ENCODE results near the gene CD163L1.

CD163L1 gene

DNA sequence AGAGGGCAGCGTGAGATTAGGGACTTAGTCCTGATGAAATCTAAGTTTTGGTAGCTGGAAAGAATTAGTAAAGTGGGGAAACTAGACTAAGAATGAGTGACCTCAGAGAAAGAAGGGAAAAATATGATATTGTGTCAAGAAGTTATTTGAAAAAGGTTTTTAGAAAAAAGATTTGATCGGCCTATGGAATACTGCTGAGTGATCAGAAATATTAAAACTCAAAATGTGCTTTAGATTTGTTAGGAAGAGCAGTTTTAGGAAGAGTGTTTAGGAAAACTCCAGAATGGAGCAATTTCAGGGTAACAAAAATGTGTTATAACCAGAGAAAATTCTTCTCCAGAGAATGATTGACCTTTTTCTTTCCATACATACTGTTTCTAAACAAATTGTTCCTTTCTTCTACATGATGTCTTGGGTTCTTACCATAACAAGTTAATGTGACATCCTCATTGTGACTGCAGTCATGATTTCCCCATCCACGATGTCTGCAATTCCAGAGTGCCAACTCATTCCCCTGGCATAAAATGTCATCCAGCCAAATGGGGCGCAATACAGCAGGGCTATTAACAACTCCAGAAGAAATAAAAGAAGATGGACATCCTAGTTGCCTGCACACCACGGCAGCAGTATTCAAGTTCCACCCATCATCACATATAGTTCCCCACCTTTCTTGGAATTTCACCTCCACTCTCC lies 11.8 kb downstream of the CD163L1 start:
- DNase-seq: no peak
- in situ Hi-C loops (cut with MboI; ENCODE audit: low pct_unique_long_range_greater_than_20kb, low sequenced_read_pairs): no loop called here

GRCh38 chr12:7411343-7411742 lies 32.6 kb downstream of the CD163L1 start:
- peak; percentile 97 for DNase-seq
- in situ Hi-C loops (cut with MboI; ENCODE audit: low pct_unique_long_range_greater_than_20kb, low sequenced_read_pairs): no loop called here

DNA sequence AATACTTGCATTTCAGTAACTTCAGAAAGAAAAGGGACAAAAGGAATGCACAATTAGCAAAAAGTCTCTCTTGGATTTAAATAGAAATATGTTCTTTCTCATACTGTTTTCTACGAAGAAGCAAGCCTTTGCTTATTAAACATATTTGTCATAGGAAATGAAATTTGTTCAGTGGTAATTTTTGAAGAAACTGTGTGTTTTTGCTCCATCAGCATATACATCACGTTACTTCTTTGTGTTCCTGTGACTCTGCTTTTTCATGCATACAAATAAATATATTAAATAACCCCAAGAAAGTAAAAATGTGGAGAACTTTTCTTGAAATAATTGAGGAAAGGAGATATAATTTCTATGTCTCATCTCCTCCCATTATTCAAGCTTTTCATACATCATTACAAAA lies 39.7 kb downstream of the CD163L1 start:
- in situ Hi-C loops (cut with MboI; ENCODE audit: low pct_unique_long_range_greater_than_20kb, low sequenced_read_pairs): no loop called here
- no peak for DNase-seq

DNA sequence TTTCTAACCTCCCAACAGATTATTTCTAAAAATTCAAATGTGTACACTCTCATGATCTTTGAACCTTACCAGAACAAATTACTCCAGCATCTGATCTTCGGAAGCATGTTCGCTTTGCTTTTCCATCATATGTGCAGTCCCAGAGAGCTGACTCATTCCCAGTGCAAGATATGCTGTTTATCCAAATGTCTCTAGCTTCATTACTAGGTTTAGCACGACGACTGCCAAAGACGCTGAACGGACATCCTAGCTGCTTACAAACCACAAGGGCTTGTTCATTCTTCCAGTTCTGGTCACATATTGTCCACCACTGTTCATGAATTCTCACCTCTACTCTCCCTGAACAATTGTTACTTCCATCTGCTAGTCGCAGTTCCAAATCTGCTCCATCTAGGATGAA lies 40.5 kb downstream of the CD163L1 start:
- no peak for DNase-seq
- in situ Hi-C loops (cut with MboI; ENCODE audit: low pct_unique_long_range_greater_than_20kb, low sequenced_read_pairs): no loop called here

GRCh38 chr12:7399089-7399488 lies 44.9 kb downstream of the CD163L1 start:
- in situ Hi-C loops (cut with MboI; ENCODE audit: low pct_unique_long_range_greater_than_20kb, low sequenced_read_pairs): no loop called here
- no peak for DNase-seq

DNA sequence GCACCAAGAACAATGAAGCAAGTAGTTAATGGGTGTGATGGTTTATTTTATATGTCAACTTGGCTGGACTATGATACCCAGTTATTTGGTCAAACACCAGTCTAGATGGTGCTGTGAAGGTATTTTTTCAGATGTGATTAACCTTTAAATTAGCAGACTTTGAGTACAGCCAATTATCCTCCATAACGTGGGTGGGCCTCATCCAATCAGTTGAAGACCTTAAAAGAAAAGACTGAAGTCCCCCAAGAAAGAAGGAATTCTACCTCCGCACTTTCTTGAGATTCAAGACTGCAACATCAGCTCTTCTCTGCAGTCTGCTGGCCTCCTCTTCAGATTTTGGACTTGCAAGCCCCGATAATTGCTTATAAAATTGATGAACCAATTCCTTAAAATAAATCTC lies 47.5 kb downstream of the CD163L1 start:
- DNase-seq: no peak
- in situ Hi-C loops (cut with MboI; ENCODE audit: low pct_unique_long_range_greater_than_20kb, low sequenced_read_pairs): no loop called here

DNA sequence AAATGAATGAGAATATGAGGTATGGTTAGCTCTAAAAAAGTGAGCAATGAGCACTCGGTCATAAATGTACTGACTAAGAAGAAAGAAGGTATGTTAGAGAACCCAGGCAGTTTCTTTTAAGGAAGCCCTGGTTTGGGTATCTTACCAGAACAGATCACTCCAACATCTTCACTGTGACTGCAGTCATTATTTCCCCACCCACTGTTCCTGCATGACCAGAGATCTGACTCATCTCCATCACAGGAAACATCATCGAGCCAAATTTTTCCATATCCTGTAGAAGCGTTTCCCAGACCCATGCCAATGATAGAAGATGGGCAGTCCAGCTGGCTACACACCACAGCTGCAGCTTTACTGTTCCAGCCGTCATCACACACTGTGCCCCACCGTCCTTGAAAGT lies 48.0 kb downstream of the CD163L1 start:
- no peak for DNase-seq
- in situ Hi-C loops (cut with MboI; ENCODE audit: low pct_unique_long_range_greater_than_20kb, low sequenced_read_pairs): no loop called here

DNA sequence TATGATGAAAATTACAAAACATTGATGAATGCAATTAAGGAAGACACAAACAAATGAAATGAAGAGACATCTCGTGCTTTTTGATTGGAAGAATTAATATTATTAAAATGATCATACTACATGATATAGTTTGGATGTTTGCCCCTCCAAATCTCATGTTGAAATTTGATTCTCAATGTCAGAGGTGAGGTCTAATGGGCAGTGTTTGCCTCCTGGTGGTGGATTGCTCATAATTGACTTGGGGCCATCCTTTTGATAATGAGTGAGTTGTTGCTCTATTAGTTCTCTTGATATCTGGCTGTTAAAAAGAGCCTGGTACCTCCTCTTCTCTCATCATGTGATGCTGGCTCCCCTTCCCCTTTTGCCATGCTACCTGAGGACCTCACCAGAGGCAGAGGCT lies 56.7 kb downstream of the CD163L1 start:
- no peak for DNase-seq
- in situ Hi-C loops (cut with MboI; ENCODE audit: low pct_unique_long_range_greater_than_20kb, low sequenced_read_pairs): no loop called here

DNA sequence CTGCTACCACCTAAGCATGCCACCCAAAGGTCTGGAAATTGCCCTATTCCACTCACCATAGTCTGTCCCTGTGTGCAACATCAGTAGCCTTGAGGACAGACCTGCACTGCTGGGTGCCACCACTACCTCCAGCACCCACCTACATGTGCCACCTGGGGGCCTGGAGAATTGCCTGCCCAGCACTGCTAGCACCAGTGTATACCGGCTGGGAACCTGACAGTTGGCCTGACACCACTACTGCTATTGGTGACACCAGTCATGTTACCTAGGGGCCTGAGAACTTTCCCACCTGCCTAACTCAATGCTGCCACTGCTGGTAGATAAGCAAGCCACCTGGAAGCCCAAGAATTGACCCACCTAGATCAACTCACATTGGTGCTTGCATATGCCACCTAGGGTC lies 60.8 kb downstream of the CD163L1 start:
- no peak for DNase-seq
- in situ Hi-C loops (cut with MboI; ENCODE audit: low pct_unique_long_range_greater_than_20kb, low sequenced_read_pairs): no loop called here

GRCh38 chr12:7376196-7376595 lies 67.8 kb downstream of the CD163L1 start:
- no peak for DNase-seq
- in situ Hi-C loops (cut with MboI; ENCODE audit: low pct_unique_long_range_greater_than_20kb, low sequenced_read_pairs): no loop called here

DNA sequence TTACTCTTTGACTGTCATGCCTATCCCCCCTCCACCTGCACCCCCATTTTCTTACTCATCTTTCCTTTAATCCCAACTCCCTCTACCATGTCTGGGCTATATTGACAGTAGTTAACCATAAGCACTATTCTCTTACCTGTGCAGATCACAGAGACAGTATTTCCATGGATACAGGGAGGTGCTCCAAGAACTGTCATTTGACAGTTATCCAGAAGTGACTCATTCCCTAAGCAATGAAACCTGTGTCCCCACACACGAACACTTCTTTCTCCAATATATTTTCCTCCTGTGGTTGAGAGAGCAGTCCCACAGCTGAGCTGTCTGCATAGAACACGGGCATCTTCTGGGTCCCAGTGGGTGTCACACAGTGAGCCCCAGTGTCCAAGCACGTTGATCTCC lies 68.8 kb downstream of the CD163L1 start:
- in situ Hi-C loops (cut with MboI; ENCODE audit: low pct_unique_long_range_greater_than_20kb, low sequenced_read_pairs): no loop called here
- DNase-seq: no peak

DNA sequence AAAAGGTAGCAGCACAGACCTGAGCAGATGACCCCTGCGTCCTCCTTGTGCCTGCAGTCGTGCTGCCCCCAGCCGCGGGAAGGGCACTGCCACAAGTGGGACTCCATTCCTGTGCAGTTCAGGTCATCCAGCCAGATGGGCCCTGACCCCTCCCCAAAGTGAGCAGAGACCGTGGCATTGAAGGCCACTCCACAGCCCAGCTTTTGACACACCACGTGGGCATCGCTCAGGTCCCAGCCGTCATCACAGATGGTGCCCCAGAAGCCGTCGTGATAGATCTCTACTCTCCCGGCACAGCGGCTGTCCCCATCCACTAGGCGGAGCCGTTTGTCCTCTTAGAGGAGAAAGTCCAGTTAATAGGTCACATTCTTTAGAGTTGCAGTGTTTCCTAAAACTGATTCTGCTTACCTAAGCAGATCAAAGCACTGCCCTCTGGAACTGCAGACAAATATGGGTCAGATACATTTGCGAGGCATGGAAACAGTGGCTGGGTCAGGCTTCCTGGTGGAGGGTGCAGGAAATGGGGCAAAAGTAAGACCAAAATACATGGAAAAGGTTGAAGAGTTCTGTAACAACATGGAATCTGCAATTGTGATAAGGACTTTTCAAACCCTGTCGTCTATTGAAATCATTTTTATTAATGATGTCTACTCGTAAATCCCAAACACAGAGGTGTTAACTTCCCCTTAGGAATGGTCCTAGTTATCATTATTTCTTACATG lies 69.4 kb downstream of the CD163L1 start:
- DNase-seq: peak; percentile 73

GRCh38 chr12:7373226-7373625 lies 70.7 kb downstream of the CD163L1 start:
- DNase-seq: no peak
- in situ Hi-C loops (cut with MboI; ENCODE audit: low pct_unique_long_range_greater_than_20kb, low sequenced_read_pairs): no loop called here

More for the DNA sequence above, 69.4 kb downstream of the CD163L1 start:
- in situ Hi-C loops (cut with MboI; ENCODE audit: low pct_unique_long_range_greater_than_20kb, low sequenced_read_pairs): no loop called here

DNA sequence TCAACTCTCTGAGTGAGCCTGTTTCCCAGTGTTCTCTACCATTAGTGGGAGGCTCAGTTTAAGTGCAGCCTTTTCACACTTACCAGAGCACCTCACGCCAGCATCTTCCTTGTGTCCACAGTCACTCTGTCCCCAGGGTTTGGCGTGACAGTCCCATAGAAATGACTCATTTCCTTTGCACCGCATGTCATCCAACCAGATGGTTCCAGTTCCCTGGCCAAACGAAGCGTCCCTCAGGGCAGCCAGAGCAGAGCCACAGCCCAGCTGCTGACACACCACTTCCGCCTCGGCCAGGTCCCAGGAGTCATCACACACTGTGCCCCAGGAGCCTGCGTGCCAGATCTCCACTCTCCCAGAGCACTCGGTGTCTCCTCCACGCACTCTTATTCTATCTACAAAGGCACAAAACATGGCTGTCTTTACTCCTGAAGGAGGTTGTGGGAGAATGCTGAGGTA lies 74.7 kb downstream of the CD163L1 start:
- peak; percentile 87 for DNase-seq

GRCh38 chr12:7362734-7363133 lies 81.2 kb downstream of the CD163L1 start:
- in situ Hi-C loops (cut with MboI; ENCODE audit: low pct_unique_long_range_greater_than_20kb, low sequenced_read_pairs): no loop called here
- no peak for DNase-seq

More for the DNA sequence above, 74.7 kb downstream of the CD163L1 start:
- in situ Hi-C loops (cut with MboI; ENCODE audit: low pct_unique_long_range_greater_than_20kb, low sequenced_read_pairs): no loop called here

- DNase-seq: no peak
- in situ Hi-C loops (cut with MboI; ENCODE audit: low pct_unique_long_range_greater_than_20kb, low sequenced_read_pairs): no loop called here
Observed at GRCh38 chr12:7361265-7361664, 82.7 kb downstream of the CD163L1 start.

DNA sequence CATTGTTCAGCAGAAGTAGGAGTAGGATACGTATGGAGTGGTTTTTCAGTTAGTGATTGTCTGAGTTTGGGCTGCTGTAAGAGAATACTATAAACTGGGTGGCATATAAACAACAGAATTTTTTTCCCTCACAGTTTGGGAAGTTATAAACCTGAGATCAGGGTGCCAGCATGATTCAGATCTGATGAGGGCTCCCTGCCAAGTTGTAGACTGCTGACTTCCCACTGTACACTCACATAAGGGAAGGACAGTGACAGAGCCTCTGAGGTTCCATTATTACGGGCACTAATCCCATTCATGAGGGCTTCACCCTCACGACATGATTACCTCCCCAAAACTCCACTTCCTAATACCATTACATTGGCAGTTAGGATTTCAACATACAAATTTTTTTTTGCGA lies 89.4 kb downstream of the CD163L1 start:
- in situ Hi-C loops (cut with MboI; ENCODE audit: low pct_unique_long_range_greater_than_20kb, low sequenced_read_pairs): no loop called here
- no peak for DNase-seq

DNA sequence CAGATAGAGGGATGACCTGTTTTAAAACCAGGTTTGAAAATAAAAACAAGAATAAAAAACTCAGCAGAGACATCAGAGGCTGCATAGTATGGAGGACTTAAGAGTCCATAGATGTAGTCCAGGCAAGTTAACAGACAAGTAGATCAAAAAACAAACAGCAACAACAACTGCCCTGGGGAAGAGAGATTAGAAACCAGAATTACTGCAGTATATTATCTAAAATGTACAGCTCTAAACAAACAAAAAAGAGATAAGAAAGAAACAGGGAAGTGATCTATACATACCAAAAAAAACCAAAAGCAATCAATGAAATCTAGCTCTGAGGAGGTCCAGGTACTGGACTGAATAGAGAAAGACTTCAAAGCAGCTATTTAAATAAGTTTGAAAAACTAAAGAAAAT lies 91.3 kb downstream of the CD163L1 start:
- no peak for DNase-seq
- in situ Hi-C loops (cut with MboI; ENCODE audit: low pct_unique_long_range_greater_than_20kb, low sequenced_read_pairs): no loop called here

- no peak for DNase-seq
- in situ Hi-C loops (cut with MboI; ENCODE audit: low pct_unique_long_range_greater_than_20kb, low sequenced_read_pairs): no loop called here
Observed at GRCh38 chr12:7351177-7351576, 92.8 kb downstream of the CD163L1 start.

GRCh38 chr12:7349418-7349817 lies 94.5 kb downstream of the CD163L1 start:
- no peak for DNase-seq
- in situ Hi-C loops (cut with MboI; ENCODE audit: low pct_unique_long_range_greater_than_20kb, low sequenced_read_pairs): no loop called here

Data from KBM-7 (cell line).